H1 (cell line): ENCODE measurements around the gene NOC2L. TPM values are rescaled to one million over a fixed set of nuclear protein-coding genes. Genes with fewer than 3 reads are reported as not detected.

Source experiments
- CTCF ChIA-PET: fragments of 300-600 bp; sonication (Branson Sonifier 250); formaldehyde crosslinking; loops from one replicate; lab custom pipeline; 2021; ENCODE audit not compliant: partially characterized antibody; lab: Charles Lee
- POLR2A ChIA-PET: fragments of 300-600 bp; sonication (Branson Sonifier 250); formaldehyde crosslinking; loops from one replicate; lab custom pipeline; 2021; ENCODE audit warnings: inconsistent platforms; ENCODE audit not compliant: partially characterized antibody; lab: Charles Lee
- DNase-seq, 2 experiments: peaks; one replicate each; pipeline versions ENCODE4 v3.0.0 to v3.0.0-alpha.2; 2010 to 2022; ENCODE audit warnings: low spot score in 2 of 2, low read depth in 1 of 2, mixed read lengths in 1 of 2
- FAIRE-seq: peaks from 2 replicates; lab custom pipeline; 2011; peaks lifted over from hg19 to GRCh38; lab: Jason Lieb, UNC
- H2AFZ ChIP-seq: 2 replicates; pipeline ENCODE4 v1.8.1; 2012; ENCODE audit warnings: low read length, inconsistent platforms
- H2AK5ac ChIP-seq: 2 replicates; pipeline ENCODE4 v1.6.1; 2013; ENCODE audit warnings: low read depth, low read length
- H2BK120ac ChIP-seq: replicated peaks from 2 replicates; pipeline ENCODE3; 2013; ENCODE audit warnings: low read depth, low read length, inconsistent platforms
- H2BK12ac ChIP-seq: 2 replicates; pipeline ENCODE4 v1.6.1; 2013; ENCODE audit warnings: low read depth, low read length
- H2BK15ac ChIP-seq: 2 replicates; pipeline ENCODE4 v1.6.1; 2013; ENCODE audit warnings: low read length
- H2BK20ac ChIP-seq: 2 replicates; pipeline ENCODE4 v1.6.1; 2013; ENCODE audit warnings: low read length
- H2BK5ac ChIP-seq: 2 replicates; pipeline ENCODE4 v1.6.1; 2013; ENCODE audit warnings: low read depth, low read length
- H3K14ac ChIP-seq: 2 replicates; pipeline ENCODE4 v1.6.1; 2013; ENCODE audit warnings: inconsistent platforms; ENCODE audit not compliant: insufficient read length
- H3K18ac ChIP-seq: 2 replicates; pipeline ENCODE4 v1.6.1; 2013; ENCODE audit warnings: low read length; ENCODE audit errors: extremely low read depth
- H3K23ac ChIP-seq: 2 replicates; pipeline ENCODE4 v1.6.1; 2013; ENCODE audit warnings: inconsistent platforms; ENCODE audit not compliant: insufficient read length
- H3K23me2 ChIP-seq: 2 replicates; pipeline ENCODE4 v1.6.1; 2013; ENCODE audit warnings: low read depth, low read length
- H3K27ac ChIP-seq: 2 replicates; pipeline ENCODE4 v1.6.1; 2011; ENCODE audit warnings: low read depth, low read length, inconsistent platforms
- H3K27me3 ChIP-seq, 4 experiments: replicated peaks in 1 of 4; 1 replicate in 1 of 4; 2 replicates in 3 of 4; pipeline versions ENCODE4 v1.6.1 to v1.8.1; 2011 to 2013; ENCODE audit warnings: low read length in 3 of 4, mild to moderate bottlenecking in 3 of 4, inconsistent platforms in 2 of 4, mixed read lengths in 2 of 4, moderate library complexity in 1 of 4; ENCODE audit not compliant: control insufficient read depth in 3 of 4, insufficient read depth in 3 of 4; ENCODE audit errors: extremely low read depth in 1 of 4
- H3K36me3 ChIP-seq, 4 experiments: 2 replicates each; pipeline versions ENCODE4 v1.6.1 to v1.8.1; 2011 to 2013; ENCODE audit warnings: mild to moderate bottlenecking in 4 of 4, low read length in 3 of 4, moderate library complexity in 2 of 4, control low read depth in 1 of 4, inconsistent platforms in 1 of 4; ENCODE audit not compliant: insufficient read depth in 4 of 4, control insufficient read depth in 2 of 4
- H3K4ac ChIP-seq: replicated peaks from 2 replicates; pipeline ENCODE3; 2013; ENCODE audit warnings: low read length, low read depth, mixed read lengths, inconsistent platforms; ENCODE audit not compliant: insufficient read length
- H3K4me1 ChIP-seq, 4 experiments: replicated peaks in 1 of 4; 1 replicate in 1 of 4; 2 replicates in 3 of 4; pipeline versions ENCODE4 v1.6.1 to v1.8.1; 2011 to 2013; ENCODE audit warnings: low read length in 3 of 4, inconsistent platforms in 2 of 4, mixed read lengths in 1 of 4; ENCODE audit not compliant: insufficient read depth in 4 of 4, control insufficient read depth in 3 of 4
- H3K4me2 ChIP-seq, 2 experiments: 2 replicates each; pipeline versions ENCODE4 v1.6.1 to v1.8.1; 2011 to 2013; ENCODE audit warnings: low read depth in 2 of 2, low read length in 2 of 2, control low read depth in 1 of 2, inconsistent platforms in 1 of 2, mild to moderate bottlenecking in 1 of 2; ENCODE audit not compliant: insufficient read depth in 1 of 2
- H3K4me3 ChIP-seq, 4 experiments: fragments of 200-600, 300-600 bp in 1 of 4; sonication (generic), shearing (Covaris generic), sonication (Bioruptor Twin) in 1 of 4; 2 replicates each; pipeline versions ENCODE4 v1.5.1 to v1.8.1; 2011 to 2016; ENCODE audit warnings: low read length in 4 of 4, low read depth in 3 of 4, control low read depth in 2 of 4, inconsistent platforms in 2 of 4, mild to moderate bottlenecking in 2 of 4, mixed read lengths in 1 of 4, moderate library complexity in 1 of 4; ENCODE audit not compliant: insufficient read depth in 2 of 4; ENCODE audit errors: extremely low read depth in 1 of 4
- H3K56ac ChIP-seq: replicated peaks from 2 replicates; pipeline ENCODE3; 2013; ENCODE audit warnings: low read depth, mild to moderate bottlenecking, mixed read lengths, low read length, inconsistent platforms; ENCODE audit not compliant: insufficient read length
- H3K79me1 ChIP-seq: 2 replicates; pipeline ENCODE4 v1.6.1; 2013; ENCODE audit warnings: low read depth, low read length, control low read depth
- H3K79me2 ChIP-seq, 2 experiments: 2 replicates each; pipeline versions ENCODE4 v1.6.1 to v1.8.1; 2012 to 2013; ENCODE audit warnings: low read length in 2 of 2, mild to moderate bottlenecking in 2 of 2, inconsistent platforms in 1 of 2; ENCODE audit not compliant: insufficient read depth in 2 of 2, control insufficient read depth in 1 of 2
- H3K9ac ChIP-seq, 4 experiments: replicated peaks in 1 of 4; 1 replicate in 1 of 4; 2 replicates in 3 of 4; pipeline versions ENCODE4 v1.6.1 to v1.8.1; 2011 to 2013; ENCODE audit warnings: low read depth in 3 of 4, low read length in 3 of 4, control low read depth in 2 of 4, mild to moderate bottlenecking in 2 of 4, moderate library complexity in 2 of 4, inconsistent platforms in 1 of 4; ENCODE audit errors: extremely low read depth in 1 of 4
- H3K9me3 ChIP-seq, 2 experiments: 2 replicates each; pipeline versions ENCODE4 v1.6.1 to v1.8.1; 2012 to 2013; ENCODE audit warnings: mild to moderate bottlenecking in 2 of 2, moderate library complexity in 2 of 2, control low read depth in 1 of 2, inconsistent platforms in 1 of 2, low read depth in 1 of 2, low read length in 1 of 2, mixed read lengths in 1 of 2; ENCODE audit not compliant: insufficient read depth in 2 of 2
- H4K20me1 ChIP-seq, 2 experiments: replicated peaks in 1 of 2; 2 replicates each; pipeline versions ENCODE3 to v1.8.1; 2011 to 2013; ENCODE audit warnings: inconsistent platforms in 2 of 2, low read length in 2 of 2, mild to moderate bottlenecking in 1 of 2; ENCODE audit not compliant: insufficient read depth in 2 of 2, control insufficient read depth in 1 of 2
- H4K5ac ChIP-seq: 2 replicates; pipeline ENCODE4 v1.6.1; 2013; ENCODE audit warnings: low read length, low read depth, mixed read lengths, inconsistent platforms; ENCODE audit not compliant: insufficient read length
- H4K8ac ChIP-seq: 2 replicates; pipeline ENCODE4 v1.8.0; 2013; ENCODE audit warnings: mild to moderate bottlenecking, moderate library complexity, low read length, inconsistent platforms; ENCODE audit not compliant: insufficient read depth; ENCODE audit errors: extremely low read depth
- H4K91ac ChIP-seq: replicated peaks from 2 replicates; pipeline ENCODE3; 2013; ENCODE audit warnings: low read length, mixed read lengths, inconsistent platforms; ENCODE audit not compliant: insufficient read length
- BCL11A ChIP-seq, 2 experiments: IDR thresholded peaks; one replicate each; pipeline ENCODE4 v1.6.1; 2011; ENCODE audit warnings: low read depth in 2 of 2, low read length in 2 of 2, mild to moderate bottlenecking in 2 of 2
- GABPA ChIP-seq: IDR thresholded peaks from 2 replicates; pipeline ENCODE4 v1.6.1; 2011; ENCODE audit warnings: mild to moderate bottlenecking, low read length, moderate library complexity, borderline replicate concordance; ENCODE audit not compliant: insufficient read depth
- NRF1 ChIP-seq: IDR thresholded peaks from 2 replicates; pipeline ENCODE4 v1.6.1; 2011; ENCODE audit warnings: mild to moderate bottlenecking, low read depth, low read length, improper control_type of control experiment
- POLR2AphosphoS5 ChIP-seq: IDR thresholded peaks from 2 replicates; pipeline ENCODE4 v1.6.1; 2011; ENCODE audit warnings: low read depth, low read length
- SRF ChIP-seq: IDR thresholded peaks from 2 replicates; pipeline ENCODE4 v1.6.1; 2011; ENCODE audit warnings: mild to moderate bottlenecking, low read depth, low read length, moderate library complexity
- TAF7 ChIP-seq: optimal IDR thresholded peaks from 2 replicates; pipeline ENCODE3; 2011; ENCODE audit warnings: low read depth, mild to moderate bottlenecking, inconsistent platforms, low read length, moderate library complexity, borderline replicate concordance
- TBP ChIP-seq: IDR thresholded peaks from 2 replicates; pipeline ENCODE4 v1.6.1; 2011; ENCODE audit warnings: low read depth, low read length, improper control_type of control experiment
- TCF12 ChIP-seq: IDR thresholded peaks from 2 replicates; pipeline ENCODE4 v1.6.1; 2011; ENCODE audit warnings: low read depth, mild to moderate bottlenecking, low read length
- YY1 ChIP-seq: IDR thresholded peaks from 2 replicates; pipeline ENCODE4 v1.6.1; 2011; ENCODE audit warnings: low read depth, mild to moderate bottlenecking, low read length
- WGBS, 2 experiments: shearing (Covaris generic) in 1 of 2; methylation state at CpG; one replicate each; pipeline versions ENCODE4 v1.1.6 to v1.1.7; 2013 to 2015; ENCODE audit warnings: low lambda C conversion rate in 2 of 2, mixed read lengths in 2 of 2, inconsistent platforms in 1 of 2, low coverage in 1 of 2, missing lambda C conversion rate in 1 of 2; ENCODE audit not compliant: insufficient replicate concordance in 2 of 2, insufficient coverage in 1 of 2, insufficient read length in 1 of 2; ENCODE audit errors: extremely low coverage in 1 of 2, missing lambda C conversion rate in 1 of 2; 5-methylcytosine and 5-hydroxymethylcytosine counted together
- polyA plus RNA-seq, 7 experiments: library from polyadenylated mRNA; depleted of rRNA in 3 of 7; stranded (reverse) in 5 of 7; unstranded in 2 of 7; fragments of >200 nt in 5 of 7; fragments of 200-250 nt in 2 of 7; gene quantifications; 1 replicate in 5 of 7; 2 replicates in 1 of 7; 4 replicates in 1 of 7; pipeline versions ENCODE4 v1.2.1 to v1.2.3, GENCODE V29; 2011 to 2013; ENCODE audit warnings: missing spikeins in 2 of 7, mixed read lengths in 2 of 7
- total RNA-seq: library from RNA; stranded (reverse); fragmentation: NEBNext Ultra II Directional; extraction: Animal tissue kit (Norgen Biotek cat#: 25700); gene quantifications from 2 replicates; pipeline ENCODE4 v1.2.1, GENCODE V29; 2021

Gene NOC2L
- total and polyA plus RNA-seq, 2 of the 8 experiments (the other 6 are each of a cell fraction or from before 2014, with no cell fraction given), result 74.7 to 130 TPM

DNA sequence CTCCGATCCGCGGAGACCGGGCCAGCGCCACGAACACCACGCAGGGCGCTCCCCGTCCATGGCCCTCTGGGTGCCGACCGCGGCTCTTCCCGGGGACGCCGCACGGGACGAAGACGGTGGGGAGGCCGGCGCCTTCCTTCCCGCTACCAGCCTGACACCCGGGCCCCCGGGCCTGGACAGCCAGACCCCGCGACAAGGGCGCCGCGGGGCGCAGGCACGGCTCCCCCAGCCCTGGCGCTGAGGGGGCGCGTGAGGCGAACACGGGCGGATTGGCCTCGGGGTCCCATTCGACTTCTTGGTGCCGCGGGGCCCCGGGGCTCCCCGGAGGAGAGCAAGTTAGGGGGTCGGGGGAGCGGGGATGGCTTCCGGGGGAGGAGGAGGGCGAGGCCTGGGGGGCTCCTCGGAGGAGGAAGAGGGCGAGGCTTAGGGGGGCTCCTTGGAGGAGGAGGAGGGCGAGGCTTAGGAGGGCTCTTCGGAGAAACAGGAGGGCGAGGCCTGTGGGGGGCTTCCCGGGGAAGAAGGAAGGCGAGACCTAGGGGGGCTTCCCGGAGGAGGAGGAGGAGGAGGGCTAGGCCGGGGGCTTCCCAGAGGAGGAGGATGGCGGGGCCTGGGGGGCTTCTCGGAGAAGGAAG is 791 bp upstream of the NOC2L start:
- no peak overlapping the region for H4K91ac ChIP-seq
- peaks cover 4 to 19% (median 14%) of the 10 kb centered on the region in 4 experiments for H3K27me3 ChIP-seq
- H3K4me2 ChIP-seq, result peak overlapping the region; percentile 13 to 81
- DNase-seq (no peak), FAIRE-seq (no peak)
- H2AK5ac ChIP-seq, result no peak overlapping the region
- peak overlapping the region; percentile 49 to 100 (median 58); a peak in 7 of 8 replicates for H3K4me3 ChIP-seq
- WGBS, 2 experiments, result 53% methylated on average over 14 of the region's 57 CpGs; no CpG with 5 or more reads in 1 of the 2 experiments
- no peaks in the 10 kb centered on the region; a peak in 1 of 4 replicates for H3K9me3 ChIP-seq
- H3K36me3 ChIP-seq, result peaks cover 2 to 33% (median 19%) of the 10 kb centered on the region in 4 experiments
- peaks cover 0 to 14% of the 10 kb centered on the region in 2 experiments; a peak in 3 of 4 replicates for H3K79me2 ChIP-seq
- no peak overlapping the region for H3K56ac ChIP-seq
- H2BK15ac ChIP-seq, result no peak overlapping the region
- H2BK20ac ChIP-seq, result no peak overlapping the region
- peak overlapping the region; percentile 79 for H4K8ac ChIP-seq
- peaks cover 10% of the 10 kb centered on the region for H3K23me2 ChIP-seq
- no peak overlapping the region for H2BK12ac ChIP-seq
- H3K4ac ChIP-seq, result no peak overlapping the region
- ChIA-PET POLR2A (interaction anchor here (0.8 to 8.8 kb wide), 6 partner anchors 8 to 99 kb away, joined by 3 to 65 read pairs (median 3); no protein-coding TSS in a partner anchor), CTCF (interaction anchor here (1.0 to 1.8 kb wide), 4 partner anchors 15 to 58 kb away, joined by 3 to 4 read pairs (median 4); no protein-coding TSS in a partner anchor)
- peaks cover 14% of the 10 kb centered on the region for H3K79me1 ChIP-seq
- H2BK5ac ChIP-seq, result no peak overlapping the region
- peaks cover 0 to 9% (median 3%) of the 10 kb centered on the region in 4 experiments; a peak in 5 of 7 replicates for H3K4me1 ChIP-seq
- H3K18ac ChIP-seq, result no peak overlapping the region
- H2BK120ac ChIP-seq, result no peak overlapping the region
- H4K20me1 ChIP-seq, result peaks cover 13 to 29% of the 10 kb centered on the region in 2 experiments
- no peak overlapping the region for H3K9ac ChIP-seq
- no peak overlapping the region for H3K14ac ChIP-seq
- H3K23ac ChIP-seq, result no peak overlapping the region
- no peak overlapping the region for H4K5ac ChIP-seq
- H2AFZ ChIP-seq, result no peak overlapping the region
- H3K27ac ChIP-seq, result no peak overlapping the region
- TF ChIP-seq NRF1 (no peak), YY1 (no peak), GABPA (no peak), TCF12 (no peak), BCL11A (IDR thresholded peaks at IDR 0.05; ENCODE audit: low read depth in 2 of 2, low read length in 2 of 2) (no peak), TBP (no peak), TAF7 (no peak), POLR2AphosphoS5 (no peak), SRF (no peak)
